ENCODE data around the gene TXLNG.
"Not testable (repeated sequence)": the region's sequence is repeated elsewhere in the genome, so short reads cannot be mapped to it uniquely, and the experiment has no call there.

TXLNG gene

GRCh38 chrX:16786139-16786790, at the start of gene TXLNG:
Gene TXLNG, plus strand, starts transcription at chrX:16786466. Its CDS starts 22 bp downstream, at chrX:16786488.
- peak; percentile 98 for DNase-seq

GRCh38 chrX:16737024-16737423, 49.2 kb upstream of the TXLNG start:
- no peak for DNase-seq

GRCh38 chrX:16739574-16739973, 46.7 kb upstream of the TXLNG start:
- DNase-seq, result no peak

GRCh38 chrX:16743604-16744325, 42.5 kb upstream of the TXLNG start:
- DNase-seq, result no peak

- DNase-seq, result peak; percentile 5
These were observed 41.2 kb upstream of the TXLNG start for GRCh38 chrX:16745102-16745501.

GRCh38 chrX:16745659-16746058, 40.6 kb upstream of the TXLNG start:
- DNase-seq, result peak; percentile 81

GRCh38 chrX:16748425-16748824, 37.8 kb upstream of the TXLNG start:
- DNase-seq, result no peak

- DNase-seq, result no peak
These were observed 36.1 kb upstream of the TXLNG start for GRCh38 chrX:16750136-16750535.

GRCh38 chrX:16754019-16754418, 32.2 kb upstream of the TXLNG start:
- DNase-seq, result no peak

GRCh38 chrX:16756724-16757123, 29.5 kb upstream of the TXLNG start:
- DNase-seq, result no peak

GRCh38 chrX:16761500-16761899, 24.8 kb upstream of the TXLNG start:
- not testable (repeated sequence) for DNase-seq

- DNase-seq, result no peak
These were observed 23.7 kb upstream of the TXLNG start for GRCh38 chrX:16762579-16762978.

- DNase-seq, result no peak
These were observed 20.7 kb upstream of the TXLNG start for GRCh38 chrX:16765594-16765993.

GRCh38 chrX:16770970-16771482, 15.2 kb upstream of the TXLNG start:
- DNase-seq, result no peak

- peak; percentile 33 for DNase-seq
These were observed 14.5 kb upstream of the TXLNG start for GRCh38 chrX:16771483-16772398.

- no peak for DNase-seq
These were observed 13.8 kb upstream of the TXLNG start for GRCh38 chrX:16772460-16772859.

- DNase-seq, result no peak
These were observed 11.5 kb upstream of the TXLNG start for GRCh38 chrX:16774746-16775145.

- DNase-seq, result no peak
These were observed 7.7 kb upstream of the TXLNG start for GRCh38 chrX:16778545-16778944.

- no peak for DNase-seq
These were observed 7.3 kb upstream of the TXLNG start for GRCh38 chrX:16778993-16779392.

GRCh38 chrX:16779815-16780214, 6.5 kb upstream of the TXLNG start:
- not testable (repeated sequence) for DNase-seq

- DNase-seq, result no peak
These were observed 2.8 kb upstream of the TXLNG start for GRCh38 chrX:16783452-16783851.

- not testable (repeated sequence) for DNase-seq
These were observed 1.8 kb upstream of the TXLNG start for GRCh38 chrX:16784440-16784839.
